Natural killer cell (primary cell): ENCODE data around the gene SYNDIG1. TPM values are rescaled to one million over a fixed set of nuclear protein-coding genes. Genes with fewer than 3 reads are reported as not detected.

Source experiments
- ATAC-seq, 3 donors: fragments of 150-1000 bp in 2 of 3; fragments of 200-7000 bp in 1 of 3; cut with Tn5 transposase; 1 replicate in 1 of 3; 2 replicates in 2 of 3; pipeline ENCODE4 v1.10.0; 2021; ENCODE audit warnings: mild to moderate bottlenecking in 2 of 3, moderate library complexity in 2 of 3
- DNase-seq, 2 donors: peaks; one replicate each; pipeline versions ENCODE4 v3.0.0 to v3.0.0-alpha.2; 2013 to 2021; ENCODE audit warnings: mixed read lengths in 1 of 2
- H3K27ac ChIP-seq: one replicate; pipeline ENCODE4 v1.5.1; 2013; ENCODE audit warnings: mild to moderate bottlenecking, low read length
- H3K27me3 ChIP-seq: one replicate; pipeline ENCODE4 v1.6.1; 2013; ENCODE audit warnings: low read length; ENCODE audit not compliant: control insufficient read depth, insufficient read depth
- H3K36me3 ChIP-seq: one replicate; pipeline ENCODE4 v1.6.1; 2013; ENCODE audit warnings: low read length; ENCODE audit not compliant: control insufficient read depth, insufficient read depth
- H3K4me1 ChIP-seq: one replicate; pipeline ENCODE4 v1.6.1; 2013; ENCODE audit warnings: low read length; ENCODE audit not compliant: control insufficient read depth, insufficient read depth
- H3K4me3 ChIP-seq: one replicate; pipeline ENCODE4 v1.5.1; 2013; ENCODE audit warnings: low read length
- H3K9me3 ChIP-seq: one replicate; pipeline ENCODE4 v1.6.1; 2013; ENCODE audit warnings: low read length; ENCODE audit not compliant: control insufficient read depth, insufficient read depth
- H3K27ac Mint-ChIP-seq, 2 donors: one replicate each; pipeline ENCODE4 v1.8.0; 2022; ENCODE audit warnings: mild to moderate bottlenecking in 2 of 2, mixed read lengths in 2 of 2, moderate library complexity in 1 of 2
- H3K27me3 Mint-ChIP-seq, 2 donors: one replicate each; pipeline ENCODE4 v1.8.0; 2022; ENCODE audit warnings: low read depth in 2 of 2, mixed read lengths in 2 of 2
- H3K36me3 Mint-ChIP-seq: one replicate; pipeline ENCODE4 v1.8.0; 2022; ENCODE audit warnings: mixed read lengths
- H3K4me1 Mint-ChIP-seq, 2 donors: one replicate each; pipeline ENCODE4 v1.8.0; 2022; ENCODE audit warnings: mixed read lengths in 2 of 2
- H3K4me3 Mint-ChIP-seq: one replicate; pipeline ENCODE4 v1.8.0; 2022; ENCODE audit warnings: mild to moderate bottlenecking, moderate library complexity, mixed read lengths
- H3K9me3 Mint-ChIP-seq, 2 donors: one replicate each; pipeline ENCODE4 v1.8.0; 2022; ENCODE audit warnings: mixed read lengths in 2 of 2
- CTCF ChIP-seq: fragments of 200-600 bp; IDR thresholded peaks from one replicate; pipeline ENCODE4 v1.8.0; 2022; ENCODE audit warnings: antibody characterized with exemption
- WGBS: methylation state at CpG from one replicate; pipeline ENCODE4 v1.1.7; 2013; ENCODE audit warnings: missing lambda C conversion rate; ENCODE audit not compliant: insufficient coverage; 5-methylcytosine and 5-hydroxymethylcytosine counted together
- intact Hi-C: fragments of 100-400 bp; cut with micrococcal nuclease; formaldehyde crosslinking; loops from one replicate; pipeline ENCODE4 v1.14.2; 2022
- total RNA-seq, 4 donors: library from RNA; stranded (reverse); fragments of 120-200 nt in 1 of 4; gene quantifications; one replicate each; pipeline versions ENCODE4 v1.2.3 to v1.2.4, GENCODE V29; 2013 to 2022

The SYNDIG1 gene
- total RNA-seq, 3 donors from 2014 or later (not counting 1 experiment from before 2014, with no cell fraction given), result not detected

GRCh38 chr20:24618739-24619138 lies 149.3 kb downstream of the SYNDIG1 start:
- no peak overlapping the region for H3K4me3 Mint-ChIP-seq
- Histone ChIP-seq H3K4me3 (no peak overlapping the region), H3K36me3 (no peaks in the 10 kb centered on the region), H3K27me3 (no peaks in the 10 kb centered on the region), H3K4me1 (no peaks in the 10 kb centered on the region), H3K9me3 (no peaks in the 10 kb centered on the region), H3K27ac (no peak overlapping the region)
- ATAC-seq (no peak), DNase-seq (no peak)
- H3K9me3 Mint-ChIP-seq, result no peaks in the 10 kb centered on the region
- TF ChIP-seq CTCF, result no peak
- H3K36me3 Mint-ChIP-seq, result no peaks in the 10 kb centered on the region
- 100% methylated on average over 1 of the region's 1 CpG for whole genome bisulfite sequencing
- H3K27ac Mint-ChIP-seq, result no peak overlapping the region
- H3K4me1 Mint-ChIP-seq, result no peaks in the 10 kb centered on the region
- H3K27me3 Mint-ChIP-seq, result peaks cover 12 to 15% of the 10 kb centered on the region in 2 donors
- intact Hi-C loops, result no loop called here

GRCh38 chr20:24619212-24619611 lies 149.8 kb downstream of the SYNDIG1 start:
- WGBS, result 79% methylated on average over 3 of the region's 3 CpGs
- H3K36me3 ChIP-seq, result no peaks in the 10 kb centered on the region
- H3K9me3 Mint-ChIP-seq, result no peaks in the 10 kb centered on the region
- intact Hi-C loops, result no loop called here
- ATAC-seq (no peak), DNase-seq (no peak)
- TF ChIP-seq CTCF, result no peak
- no peak overlapping the region for H3K4me3 Mint-ChIP-seq
- no peak overlapping the region for H3K27ac ChIP-seq
- H3K9me3 ChIP-seq, result no peaks in the 10 kb centered on the region
- no peak overlapping the region for H3K27ac Mint-ChIP-seq
- H3K27me3 Mint-ChIP-seq, result peaks cover 11 to 15% of the 10 kb centered on the region in 2 donors
- H3K27me3 ChIP-seq, result no peaks in the 10 kb centered on the region
- no peaks in the 10 kb centered on the region for H3K36me3 Mint-ChIP-seq
- H3K4me3 ChIP-seq, result no peak overlapping the region
- H3K4me1 ChIP-seq, result no peaks in the 10 kb centered on the region
- H3K4me1 Mint-ChIP-seq, result no peaks in the 10 kb centered on the region

DNA sequence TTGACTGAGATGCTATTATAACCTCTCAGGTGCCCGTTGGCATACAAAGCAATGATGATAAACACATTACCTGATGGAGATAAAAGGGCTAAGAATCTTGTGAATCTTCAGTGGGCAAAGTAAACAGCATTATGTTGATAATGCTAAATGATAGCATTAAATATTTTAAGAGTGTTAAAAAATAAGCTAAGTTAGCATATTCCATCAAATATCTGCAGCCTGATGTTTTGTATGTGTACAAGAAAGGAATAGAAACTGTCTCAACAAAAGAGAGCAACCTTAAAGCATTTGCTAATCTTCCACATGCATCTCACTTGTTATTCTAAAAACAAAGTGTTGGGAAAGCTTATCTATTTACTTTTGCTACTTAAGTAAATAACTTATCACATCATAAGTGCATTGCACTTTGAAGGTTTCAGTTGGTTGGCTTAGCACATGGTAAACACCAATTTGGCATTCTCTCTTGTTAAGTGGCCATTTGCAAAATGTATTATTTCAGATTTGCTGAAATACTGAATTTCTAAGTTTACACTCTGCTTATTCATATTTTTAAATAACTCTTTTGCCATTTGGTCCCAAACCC lies 151.6 kb downstream of the SYNDIG1 start:
- no peak for DNase-seq
- 78% methylated on average over 1 of the region's 1 CpG for WGBS

More for the DNA sequence above, 151.6 kb downstream of the SYNDIG1 start:
- H3K4me3 Mint-ChIP-seq, result no peak overlapping the region
- H3K27me3 ChIP-seq, result no peaks in the 10 kb centered on the region
- H3K36me3 ChIP-seq, result no peaks in the 10 kb centered on the region
- H3K9me3 Mint-ChIP-seq, result no peaks in the 10 kb centered on the region
- intact Hi-C loops, result no loop called here
- H3K4me1 Mint-ChIP-seq, result no peaks in the 10 kb centered on the region
- H3K27me3 Mint-ChIP-seq, result peaks cover 11 to 15% of the 10 kb centered on the region in 2 donors
- TF ChIP-seq CTCF, result no peak
- H3K27ac ChIP-seq, result no peak overlapping the region
- no peak overlapping the region for H3K27ac Mint-ChIP-seq
- no peak for ATAC-seq
- H3K4me3 ChIP-seq, result no peak overlapping the region
- no peaks in the 10 kb centered on the region for H3K9me3 ChIP-seq
- no peaks in the 10 kb centered on the region for H3K4me1 ChIP-seq
- no peaks in the 10 kb centered on the region for H3K36me3 Mint-ChIP-seq
